Transverse colon (tissue), 4 donors: ENCODE results near the gene ALDH1A1.

Experiments used
- CTCF ChIP-seq, 5 experiments: fragments of 200-600 bp in 3 of 5; fragments of 450-650 bp in 2 of 5; sonication (generic) in 3 of 5; IDR thresholded peaks; 1 replicate in 2 of 5; 2 replicates in 3 of 5; pipeline ENCODE4 v1.5.1; 2016 to 2017; ENCODE audit warnings: antibody characterized with exemption in 5 of 5, inconsistent platforms in 3 of 5, mild to moderate bottlenecking in 2 of 5, moderate library complexity in 1 of 5
- POLR2A ChIP-seq: fragments of 450-650 bp; IDR thresholded peaks from one replicate; pipeline ENCODE4 v1.6.1; 2016; ENCODE audit warnings: antibody characterized with exemption, mild to moderate bottlenecking, moderate library complexity
- POLR2AphosphoS5 ChIP-seq, 3 donors: sonication (generic); formaldehyde crosslinking; IDR thresholded peaks; one replicate each; pipeline ENCODE4 v1.6.1; 2016; ENCODE audit warnings: antibody characterized with exemption in 3 of 3

- TF ChIP-seq POLR2A (no peak), CTCF (IDR thresholded peaks at IDR 0.05) (no peak), POLR2AphosphoS5 (IDR thresholded peaks at IDR 0.05) (no peak)
Observed at GRCh38 chr9:72925126-72925789, 27.6 kb downstream of the ALDH1A1 start.
